Measurements from ENCODE around the gene RNASE4.

RNASE4 gene

GRCh38 chr14:20748439-20748838, 64.1 kb downstream of the RNASE4 start:
- DNase-seq, result no peak

DNA sequence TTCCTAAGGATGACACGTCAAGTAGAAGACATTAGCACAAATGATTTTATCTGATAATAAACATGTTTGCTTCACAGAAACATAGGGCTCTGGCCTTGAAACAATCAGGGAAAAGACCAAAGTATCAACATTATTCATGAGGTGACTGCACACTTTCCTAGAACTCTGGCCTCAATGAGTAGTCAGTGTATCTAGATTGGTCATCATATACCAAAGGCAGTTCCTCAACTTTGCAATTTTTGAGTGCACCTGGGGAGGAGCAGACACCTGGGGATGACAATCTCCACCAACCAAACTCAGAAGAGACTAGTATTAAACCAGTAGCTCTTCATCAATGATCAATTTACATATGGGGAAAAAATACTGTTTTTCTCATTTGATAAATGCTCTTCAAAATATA, 65.8 kb downstream of the RNASE4 start:
- DNase-seq, result no peak

Measured in NCI-H226 (cell line).